ENCODE measurements around the gene CRKL. TPM values are rescaled to one million over a fixed set of nuclear protein-coding genes. Genes with fewer than 3 reads are reported as not detected.

CRKL gene
- total and polyA plus RNA-seq, 4 donors = 12.0 to 45.5 (median 22.6) TPM

DNA sequence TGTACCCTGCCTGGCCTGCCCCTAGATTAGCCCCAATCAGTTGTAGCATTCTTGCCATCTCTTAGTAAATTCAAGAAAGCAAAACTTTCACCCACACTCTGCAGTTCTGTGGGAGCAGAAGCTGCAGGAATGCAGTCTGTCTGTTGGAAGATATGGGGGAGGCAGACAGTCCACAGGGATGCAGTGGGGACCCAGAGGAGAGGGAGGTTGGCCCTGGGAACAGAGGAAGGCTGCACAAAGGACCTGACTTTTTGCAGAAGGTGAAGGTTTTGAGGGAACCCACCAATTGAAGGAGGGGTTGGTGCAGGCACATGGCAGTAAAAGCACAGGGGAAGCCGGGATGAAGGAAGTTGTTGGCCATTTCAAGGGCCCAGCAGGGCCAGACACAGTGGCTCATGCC, 41.9 kb upstream of the CRKL start (continued):
- TF ChIP-seq, protein P1, sequence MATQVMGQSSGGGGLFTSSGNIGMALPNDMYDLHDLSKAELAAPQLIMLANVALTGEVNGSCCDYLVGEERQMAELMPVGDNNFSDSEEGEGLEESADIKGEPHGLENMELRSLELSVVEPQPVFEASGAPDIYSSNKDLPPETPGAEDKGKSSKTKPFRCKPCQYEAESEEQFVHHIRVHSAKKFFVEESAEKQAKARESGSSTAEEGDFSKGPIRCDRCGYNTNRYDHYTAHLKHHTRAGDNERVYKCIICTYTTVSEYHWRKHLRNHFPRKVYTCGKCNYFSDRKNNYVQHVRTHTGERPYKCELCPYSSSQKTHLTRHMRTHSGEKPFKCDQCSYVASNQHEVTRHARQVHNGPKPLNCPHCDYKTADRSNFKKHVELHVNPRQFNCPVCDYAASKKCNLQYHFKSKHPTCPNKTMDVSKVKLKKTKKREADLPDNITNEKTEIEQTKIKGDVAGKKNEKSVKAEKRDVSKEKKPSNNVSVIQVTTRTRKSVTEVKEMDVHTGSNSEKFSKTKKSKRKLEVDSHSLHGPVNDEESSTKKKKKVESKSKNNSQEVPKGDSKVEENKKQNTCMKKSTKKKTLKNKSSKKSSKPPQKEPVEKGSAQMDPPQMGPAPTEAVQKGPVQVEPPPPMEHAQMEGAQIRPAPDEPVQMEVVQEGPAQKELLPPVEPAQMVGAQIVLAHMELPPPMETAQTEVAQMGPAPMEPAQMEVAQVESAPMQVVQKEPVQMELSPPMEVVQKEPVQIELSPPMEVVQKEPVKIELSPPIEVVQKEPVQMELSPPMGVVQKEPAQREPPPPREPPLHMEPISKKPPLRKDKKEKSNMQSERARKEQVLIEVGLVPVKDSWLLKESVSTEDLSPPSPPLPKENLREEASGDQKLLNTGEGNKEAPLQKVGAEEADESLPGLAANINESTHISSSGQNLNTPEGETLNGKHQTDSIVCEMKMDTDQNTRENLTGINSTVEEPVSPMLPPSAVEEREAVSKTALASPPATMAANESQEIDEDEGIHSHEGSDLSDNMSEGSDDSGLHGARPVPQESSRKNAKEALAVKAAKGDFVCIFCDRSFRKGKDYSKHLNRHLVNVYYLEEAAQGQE (IDR thresholded peaks at IDR 0.05) = no peak
- TF ChIP-seq SP1 (IDR thresholded peaks at IDR 0.05) (no peak), MAX (IDR thresholded peaks at IDR 0.05) (no peak)

- Histone ChIP-seq H3K36me3 (ENCODE audit: control insufficient read depth in 4 of 4, insufficient read depth in 3 of 4, low read depth in 1 of 4, low read length in 3 of 4) (peaks cover 0 to 35% (median 28%) of the 10 kb centered on the region in 4 donors), H3K27me3 (ENCODE audit: control insufficient read depth in 4 of 4, insufficient read depth in 4 of 4, low read length in 3 of 4) (no peaks in the 10 kb centered on the region), H3K4me3 (ENCODE audit: low read depth in 1 of 3, low read length in 3 of 3) (no peak overlapping the region), H3K9ac (ENCODE audit: low read depth in 1 of 2, low read length in 2 of 2) (no peak overlapping the region), H3K4me1 (ENCODE audit: control insufficient read depth in 4 of 4, insufficient read depth in 4 of 4, low read length in 3 of 4) (peaks cover 0 to 5% (median under 1%) of the 10 kb centered on the region in 4 donors), H3K9me3 (ENCODE audit: control insufficient read depth in 4 of 4, low read length in 3 of 4) (no peaks in the 10 kb centered on the region), H3K27ac (ENCODE audit: low read depth in 1 of 2, low read length in 2 of 2) (no peak overlapping the region)
- no peak for TF ChIP-seq TAF1 (conservative IDR thresholded peaks at IDR 0.05)
- TF ChIP-seq RXRA (IDR thresholded peaks at IDR 0.05) = no peak
- no peak for TF ChIP-seq MAX (IDR thresholded peaks at IDR 0.05)
- no peak for TF ChIP-seq FOXA2 (IDR thresholded peaks at IDR 0.05)
- no peak for TF ChIP-seq YY1 (IDR thresholded peaks at IDR 0.05)
- TF ChIP-seq HNF4A (conservative IDR thresholded peaks at IDR 0.05) = no peak
- TF ChIP-seq HNF4G (IDR thresholded peaks at IDR 0.05) = no peak
- TF ChIP-seq SP1 (IDR thresholded peaks at IDR 0.05) = no peak
- no peak for TF ChIP-seq RAD21 (IDR thresholded peaks at IDR 0.05)
- no peak for DNase-seq (ENCODE audit: low spot score)
- WGBS = 97% methylated on average over 3 of the region's 3 CpGs
Measured at GRCh38 chr22:20877715-20878114, 39.5 kb upstream of the CRKL start.

DNA sequence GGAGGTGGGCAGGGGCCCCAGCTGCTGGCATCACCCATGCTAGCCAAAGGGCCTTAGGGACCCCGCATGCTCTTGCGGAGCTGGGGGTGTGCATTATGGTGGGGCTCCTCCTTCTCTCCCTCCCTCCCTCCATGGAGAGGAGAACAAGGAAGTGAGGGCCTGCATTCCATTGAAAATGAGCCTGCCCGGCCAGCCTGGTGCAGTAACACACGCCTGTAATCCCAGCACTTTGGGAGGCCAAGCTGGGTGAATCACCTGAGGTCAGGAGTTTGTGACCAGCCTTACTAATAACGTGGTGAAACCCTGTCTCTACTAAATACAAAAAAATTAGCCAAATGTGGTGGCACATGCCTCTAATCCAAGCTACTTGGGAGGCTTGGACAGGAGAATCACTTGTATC, 36.0 kb upstream of the CRKL start:
- TF ChIP-seq HNF4A (conservative IDR thresholded peaks at IDR 0.05) (no peak), FOXA2 (IDR thresholded peaks at IDR 0.05) (no peak), RAD21 (IDR thresholded peaks at IDR 0.05) (no peak), GABPA (IDR thresholded peaks at IDR 0.05 in 1 of 2, conservative IDR thresholded peaks at IDR 0.05 in 1 of 2) (no peak), FOXA1 (IDR thresholded peaks at IDR 0.05) (no peak), YY1 (IDR thresholded peaks at IDR 0.05) (no peak), TAF1 (conservative IDR thresholded peaks at IDR 0.05) (no peak), JUND (IDR thresholded peaks at IDR 0.05) (no peak), RXRA (IDR thresholded peaks at IDR 0.05) (no peak), CTCF (IDR thresholded peaks at IDR 0.05; ENCODE audit: low read depth, low read length, missing input control) (no peak), MAX (IDR thresholded peaks at IDR 0.05) (no peak), ZBTB33 (IDR thresholded peaks at IDR 0.05) (no peak), HNF4G (IDR thresholded peaks at IDR 0.05) (no peak)
- TF ChIP-seq, protein P1 (IDR thresholded peaks at IDR 0.05) = no peak
- Histone ChIP-seq H3K9me3 (ENCODE audit: control insufficient read depth in 4 of 4, low read length in 3 of 4) (no peaks in the 10 kb centered on the region), H3K27me3 (ENCODE audit: control insufficient read depth in 4 of 4, insufficient read depth in 4 of 4, low read length in 3 of 4) (no peaks in the 10 kb centered on the region), H3K4me1 (ENCODE audit: control insufficient read depth in 4 of 4, insufficient read depth in 4 of 4, low read length in 3 of 4) (peaks cover 8 to 25% (median 19%) of the 10 kb centered on the region in 4 donors), H3K27ac (ENCODE audit: low read depth in 1 of 2, low read length in 2 of 2) (peak overlapping the region in 1 of 2 donors; percentile 65), H3K36me3 (ENCODE audit: control insufficient read depth in 4 of 4, insufficient read depth in 3 of 4, low read depth in 1 of 4, low read length in 3 of 4) (peaks cover 0 to 20% (median 17%) of the 10 kb centered on the region in 4 donors), H3K4me3 (ENCODE audit: low read depth in 1 of 3, low read length in 3 of 3) (no peak overlapping the region), H3K9ac (ENCODE audit: low read depth in 1 of 2, low read length in 2 of 2) (no peak overlapping the region)
- 79% methylated on average over 5 of the region's 5 CpGs for WGBS
- no peak for DNase-seq (ENCODE audit: low spot score)

All from liver (tissue), 9 donors.